GM23338 (cell line): ENCODE results near the gene CDK16.

ENCODE experiments used
- ZNF114 ChIP-seq: fragments of 250-450 bp; sonication (Bioruptor Pico); IDR thresholded peaks from 2 replicates; pipeline ENCODE4 v1.5.0; 2020; ENCODE audit warnings: mild to moderate bottlenecking, moderate library complexity
- TF ChIP-seq, protein P1 (sequence below), 2 experiments: fragments of 200-600 bp in 1 of 2; sonication (generic) in 1 of 2; conservative IDR thresholded peaks; 2 replicates each; pipeline versions ENCODE4 v1.5.1 to v1.6.1; 2016 to 2017; ENCODE audit warnings: antibody characterized with exemption in 2 of 2, low read depth in 2 of 2, mild to moderate bottlenecking in 2 of 2, moderate library complexity in 1 of 2

DNA sequence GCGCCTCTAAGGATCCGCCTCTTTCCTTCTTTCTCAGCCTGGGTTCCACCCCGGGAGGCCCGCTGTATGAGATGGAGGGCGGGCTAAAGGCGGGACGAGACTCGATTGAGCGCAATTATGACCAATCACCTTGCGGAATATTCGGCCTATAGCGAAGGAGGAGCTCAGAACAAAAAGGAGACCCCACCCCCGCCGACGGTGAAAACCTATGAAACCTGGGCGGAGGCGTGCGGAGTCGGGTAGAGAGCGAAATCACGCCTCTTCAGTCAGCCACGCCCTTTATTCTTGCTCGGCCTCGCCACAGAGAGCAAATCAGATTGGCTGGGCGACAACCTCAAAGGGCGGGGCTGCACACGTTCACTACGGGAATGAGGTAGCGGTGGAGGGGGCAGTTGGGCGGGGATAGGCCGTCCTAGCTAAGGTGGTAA, 615 bp upstream of the CDK16 start:
- TF ChIP-seq, protein P1, sequence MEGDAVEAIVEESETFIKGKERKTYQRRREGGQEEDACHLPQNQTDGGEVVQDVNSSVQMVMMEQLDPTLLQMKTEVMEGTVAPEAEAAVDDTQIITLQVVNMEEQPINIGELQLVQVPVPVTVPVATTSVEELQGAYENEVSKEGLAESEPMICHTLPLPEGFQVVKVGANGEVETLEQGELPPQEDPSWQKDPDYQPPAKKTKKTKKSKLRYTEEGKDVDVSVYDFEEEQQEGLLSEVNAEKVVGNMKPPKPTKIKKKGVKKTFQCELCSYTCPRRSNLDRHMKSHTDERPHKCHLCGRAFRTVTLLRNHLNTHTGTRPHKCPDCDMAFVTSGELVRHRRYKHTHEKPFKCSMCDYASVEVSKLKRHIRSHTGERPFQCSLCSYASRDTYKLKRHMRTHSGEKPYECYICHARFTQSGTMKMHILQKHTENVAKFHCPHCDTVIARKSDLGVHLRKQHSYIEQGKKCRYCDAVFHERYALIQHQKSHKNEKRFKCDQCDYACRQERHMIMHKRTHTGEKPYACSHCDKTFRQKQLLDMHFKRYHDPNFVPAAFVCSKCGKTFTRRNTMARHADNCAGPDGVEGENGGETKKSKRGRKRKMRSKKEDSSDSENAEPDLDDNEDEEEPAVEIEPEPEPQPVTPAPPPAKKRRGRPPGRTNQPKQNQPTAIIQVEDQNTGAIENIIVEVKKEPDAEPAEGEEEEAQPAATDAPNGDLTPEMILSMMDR (conservative IDR thresholded peaks at IDR 0.05; ENCODE audit: low read depth in 2 of 2), result no peak
- TF ChIP-seq ZNF114 (CRISPR knock-in tag), result no peak
